ENCODE data around the gene NFKBIA.
"Not testable (repeated sequence)": the region's sequence is repeated elsewhere in the genome, so short reads cannot be mapped to it uniquely, and the experiment has no call there.

Gene NFKBIA

GRCh38 chr14:35384455-35385041 is 20.0 kb downstream of the NFKBIA start:
- H3K27ac ChIP-seq (ENCODE audit: low read length), result no peak overlapping the region
- H3K9me3 ChIP-seq (ENCODE audit: insufficient read depth, low read length), result no peaks in the 10 kb centered on the region
- H3K9ac ChIP-seq (ENCODE audit: low read length), result no peak overlapping the region
- no peak overlapping the region for H3K4me2 ChIP-seq (ENCODE audit: low read length)
- H3K27me3 ChIP-seq (ENCODE audit: low read depth, low read length), result no peaks in the 10 kb centered on the region
- H3K4me3 ChIP-seq (ENCODE audit: low read length), result no peak overlapping the region
- H4K20me1 ChIP-seq (ENCODE audit: insufficient read depth, low read length), result no peaks in the 10 kb centered on the region
- TF ChIP-seq, protein P1, sequence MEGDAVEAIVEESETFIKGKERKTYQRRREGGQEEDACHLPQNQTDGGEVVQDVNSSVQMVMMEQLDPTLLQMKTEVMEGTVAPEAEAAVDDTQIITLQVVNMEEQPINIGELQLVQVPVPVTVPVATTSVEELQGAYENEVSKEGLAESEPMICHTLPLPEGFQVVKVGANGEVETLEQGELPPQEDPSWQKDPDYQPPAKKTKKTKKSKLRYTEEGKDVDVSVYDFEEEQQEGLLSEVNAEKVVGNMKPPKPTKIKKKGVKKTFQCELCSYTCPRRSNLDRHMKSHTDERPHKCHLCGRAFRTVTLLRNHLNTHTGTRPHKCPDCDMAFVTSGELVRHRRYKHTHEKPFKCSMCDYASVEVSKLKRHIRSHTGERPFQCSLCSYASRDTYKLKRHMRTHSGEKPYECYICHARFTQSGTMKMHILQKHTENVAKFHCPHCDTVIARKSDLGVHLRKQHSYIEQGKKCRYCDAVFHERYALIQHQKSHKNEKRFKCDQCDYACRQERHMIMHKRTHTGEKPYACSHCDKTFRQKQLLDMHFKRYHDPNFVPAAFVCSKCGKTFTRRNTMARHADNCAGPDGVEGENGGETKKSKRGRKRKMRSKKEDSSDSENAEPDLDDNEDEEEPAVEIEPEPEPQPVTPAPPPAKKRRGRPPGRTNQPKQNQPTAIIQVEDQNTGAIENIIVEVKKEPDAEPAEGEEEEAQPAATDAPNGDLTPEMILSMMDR (IDR thresholded peaks at IDR 0.05; ENCODE audit: low read depth, low read length), result no peak
- TF ChIP-seq EZH2phosphoT487 (IDR thresholded peaks at IDR 0.05; ENCODE audit: low read depth), result no peak
- no peaks in the 10 kb centered on the region for H3K4me1 ChIP-seq (ENCODE audit: low read length)
- no peaks in the 10 kb centered on the region for H3K36me3 ChIP-seq (replicated peaks; ENCODE audit: low read depth, low read length)
- H2AFZ ChIP-seq (ENCODE audit: low read depth, low read length), result no peak overlapping the region
- H3K79me2 ChIP-seq (ENCODE audit: low read length), result no peaks in the 10 kb centered on the region

- Histone ChIP-seq H3K9ac (ENCODE audit: low read length) (no peak overlapping the region), H3K27ac (ENCODE audit: low read length) (no peak overlapping the region), H3K4me2 (ENCODE audit: low read length) (no peak overlapping the region), H3K4me1 (ENCODE audit: low read length) (no peaks in the 10 kb centered on the region), H3K4me3 (ENCODE audit: low read length) (no peak overlapping the region), H3K9me3 (ENCODE audit: insufficient read depth, low read length) (no peaks in the 10 kb centered on the region), H2AFZ (ENCODE audit: low read depth, low read length) (no peak overlapping the region), H3K79me2 (ENCODE audit: low read length) (no peaks in the 10 kb centered on the region), H3K36me3 (replicated peaks; ENCODE audit: low read depth, low read length) (no peaks in the 10 kb centered on the region), H4K20me1 (ENCODE audit: insufficient read depth, low read length) (no peaks in the 10 kb centered on the region), H3K27me3 (ENCODE audit: low read depth, low read length) (no peaks in the 10 kb centered on the region)
- TF ChIP-seq EZH2phosphoT487 (IDR thresholded peaks at IDR 0.05; ENCODE audit: low read depth), result no peak
- TF ChIP-seq, protein P1 (IDR thresholded peaks at IDR 0.05; ENCODE audit: low read depth, low read length), result no peak
Observed at GRCh38 chr14:35383569-35384454, 20.7 kb downstream of the NFKBIA start.

GRCh38 chr14:35380794-35381193 is 23.8 kb downstream of the NFKBIA start:
- Histone ChIP-seq H3K4me2 (ENCODE audit: low read length) (no peak overlapping the region), H3K36me3 (replicated peaks; ENCODE audit: low read depth, low read length) (no peaks in the 10 kb centered on the region), H3K9ac (ENCODE audit: low read length) (no peak overlapping the region), H3K27me3 (ENCODE audit: low read depth, low read length) (no peaks in the 10 kb centered on the region), H3K9me3 (ENCODE audit: insufficient read depth, low read length) (no peaks in the 10 kb centered on the region), H3K4me1 (ENCODE audit: low read length) (peaks cover 7% of the 10 kb centered on the region), H4K20me1 (ENCODE audit: insufficient read depth, low read length) (no peaks in the 10 kb centered on the region), H3K79me2 (ENCODE audit: low read length) (no peaks in the 10 kb centered on the region), H2AFZ (ENCODE audit: low read depth, low read length) (no peak overlapping the region), H3K27ac (ENCODE audit: low read length) (no peak overlapping the region), H3K4me3 (ENCODE audit: low read length) (no peak overlapping the region)
- TF ChIP-seq, protein P1 (IDR thresholded peaks at IDR 0.05; ENCODE audit: low read depth, low read length), result no peak
- no peak for TF ChIP-seq EZH2phosphoT487 (IDR thresholded peaks at IDR 0.05; ENCODE audit: low read depth)

DNA sequence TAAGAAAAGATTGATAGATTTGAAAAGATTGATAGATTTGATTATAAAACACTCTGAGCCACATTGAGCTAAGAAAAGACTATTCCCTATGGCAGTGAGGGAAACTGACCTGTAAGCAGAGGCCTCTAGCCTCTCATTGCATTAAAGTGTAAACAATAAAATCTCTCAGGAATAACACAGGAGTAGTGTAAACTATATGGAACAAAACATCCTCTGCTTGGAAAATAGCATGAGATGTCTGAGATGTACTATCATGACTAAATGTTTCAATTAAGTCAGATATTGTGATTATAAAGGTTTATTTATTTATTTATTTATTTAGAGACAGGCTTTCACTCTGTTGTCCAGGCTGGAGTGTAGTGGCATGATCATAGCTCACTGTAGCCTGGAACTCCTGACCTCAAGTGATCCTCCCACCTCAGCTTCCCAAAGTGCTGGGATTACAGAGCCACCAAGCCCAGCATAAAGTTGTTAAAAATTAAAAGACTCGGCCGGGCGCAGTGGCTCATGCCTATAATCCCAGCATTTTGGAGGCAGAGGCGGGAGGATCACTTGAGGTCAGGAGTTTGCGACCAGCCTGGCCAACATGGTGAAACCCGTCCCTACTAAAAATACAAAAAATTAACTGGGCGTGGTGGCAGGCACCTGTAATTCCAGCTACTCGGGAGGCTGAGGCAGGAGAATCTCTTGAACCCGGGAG is 25.2 kb downstream of the NFKBIA start:
- H3K27ac ChIP-seq (ENCODE audit: low read length); H3K9me3 ChIP-seq (ENCODE audit: insufficient read depth, low read length); H3K27me3 ChIP-seq (ENCODE audit: low read depth, low read length); H4K20me1 ChIP-seq (ENCODE audit: insufficient read depth, low read length); H3K9ac ChIP-seq (ENCODE audit: low read length); H3K79me2 ChIP-seq (ENCODE audit: low read length); H3K4me2 ChIP-seq (ENCODE audit: low read length); H3K4me3 ChIP-seq (ENCODE audit: low read length); H2AFZ ChIP-seq (ENCODE audit: low read depth, low read length); H3K36me3 ChIP-seq (replicated peaks; ENCODE audit: low read depth, low read length): not testable (repeated sequence)
- peaks cover 14% of the 10 kb centered on the region for H3K4me1 ChIP-seq (ENCODE audit: low read length)

Data from OCI-LY3 (cell line).